K562 (cell line): ENCODE data around the gene MAN1A1. TPM values are rescaled to one million over a fixed set of nuclear protein-coding genes. Genes with fewer than 3 reads are reported as not detected.
A peak's percentile ranks its signal among the peaks of the same experiment; 100 is the strongest.

ENCODE experiments used
- ADNP ChIP-seq: fragments of 200-800 bp; sonication (Bioruptor generic); IDR thresholded peaks from 2 replicates; pipeline ENCODE4 v1.6.1; 2016; ENCODE audit warnings: missing genetic modification characterization, missing compliant biosample characterization
- AFF1 ChIP-seq, 2 experiments: fragments of 450-650 bp; IDR thresholded peaks; 2 replicates each; pipeline ENCODE4 v1.6.1; 2018; ENCODE audit warnings: mild to moderate bottlenecking in 2 of 2, low read depth in 1 of 2; ENCODE audit not compliant: partially characterized antibody in 2 of 2
- DACH1 ChIP-seq: fragments of 450-650 bp; IDR thresholded peaks from 2 replicates; pipeline ENCODE4 v1.6.1; 2018; ENCODE audit not compliant: partially characterized antibody
- GATA2 ChIP-seq: sonication (generic); formaldehyde crosslinking; IDR thresholded peaks from 2 replicates; pipeline ENCODE4 v1.4.0; 2020; ENCODE audit warnings: mild to moderate bottlenecking, missing genetic modification reagents
- LCOR ChIP-seq: sonication (generic); formaldehyde crosslinking; IDR thresholded peaks from 2 replicates; pipeline ENCODE4 v1.8.0; 2022; ENCODE audit warnings: mild to moderate bottlenecking, missing genetic modification reagents
- MED1 ChIP-seq: sonication (generic); formaldehyde crosslinking; IDR thresholded peaks from 2 replicates; pipeline ENCODE4 v1.8.1; 2023; ENCODE audit warnings: missing genetic modification reagents, borderline replicate concordance
- MLX ChIP-seq, 2 experiments: fragments of 450-650 bp in 1 of 2; sonication (generic) in 1 of 2; formaldehyde crosslinking; conservative IDR thresholded peaks; 2 replicates each; pipeline versions ENCODE4 v1.4.0 to v1.8.1; 2020 to 2022; ENCODE audit warnings: mild to moderate bottlenecking in 1 of 2, missing genetic modification reagents in 1 of 2
- NCOR1 ChIP-seq: fragments of 450-650 bp; IDR thresholded peaks from 2 replicates; pipeline ENCODE4 v1.6.1; 2016; ENCODE audit warnings: mild to moderate bottlenecking, moderate library complexity
- PHB ChIP-seq: fragments of 250-450 bp; sonication (Bioruptor Pico); IDR thresholded peaks from 2 replicates; pipeline ENCODE4 v1.5.0; 2021
- RBM17 ChIP-seq: fragments of 200-400 bp; formaldehyde crosslinking; IDR thresholded peaks from 2 replicates; pipeline ENCODE4 v1.6.1; 2017; ENCODE audit warnings: low read depth, mild to moderate bottlenecking, low read length, borderline replicate concordance
- RUNX1 ChIP-seq: sonication (generic); IDR thresholded peaks from 2 replicates; pipeline ENCODE4 v1.6.1; 2016; ENCODE audit warnings: antibody characterized with exemption, low read depth
- SETDB1 ChIP-seq: IDR thresholded peaks from one replicate; pipeline ENCODE4 v1.6.1; 2012; ENCODE audit warnings: low read length, control low read depth, inconsistent platforms
- SIN3B ChIP-seq: fragments of 450-650 bp; IDR thresholded peaks from 2 replicates; pipeline ENCODE4 v1.6.1; 2017; ENCODE audit warnings: low read depth, mild to moderate bottlenecking, moderate library complexity
- SOX6 ChIP-seq: fragments of 450-650 bp; IDR thresholded peaks from 2 replicates; pipeline ENCODE4 v1.6.1; 2014; ENCODE audit warnings: mild to moderate bottlenecking
- SRSF3 ChIP-seq: fragments of 200-400 bp; formaldehyde crosslinking; IDR thresholded peaks from 2 replicates; pipeline ENCODE4 v1.6.1; 2016; ENCODE audit warnings: mild to moderate bottlenecking, low read length, moderate library complexity; ENCODE audit not compliant: insufficient read depth
- STAT5A ChIP-seq: IDR thresholded peaks from 2 replicates; pipeline ENCODE4 v1.6.1; 2012; ENCODE audit warnings: low read length, inconsistent platforms, borderline replicate concordance
- TEAD1 ChIP-seq, 2 experiments: fragments of 450-650 bp in 1 of 2; sonication (generic) in 1 of 2; formaldehyde crosslinking; IDR thresholded peaks; 2 replicates each; pipeline versions ENCODE4 v1.4.0 to v1.8.0; 2020 to 2022; ENCODE audit warnings: mild to moderate bottlenecking in 2 of 2, missing genetic modification reagents in 1 of 2
- TGIF2 ChIP-seq: sonication (generic); formaldehyde crosslinking; IDR thresholded peaks from 2 replicates; pipeline ENCODE4 v1.8.1; 2022; ENCODE audit warnings: mild to moderate bottlenecking, missing genetic modification reagents, moderate library complexity
- XRCC5 ChIP-seq: fragments of 200-400 bp; formaldehyde crosslinking; IDR thresholded peaks from 2 replicates; pipeline ENCODE4 v1.6.1; 2017; ENCODE audit warnings: low read depth, mild to moderate bottlenecking, low read length
- ZNF217 ChIP-seq: sonication (generic); formaldehyde crosslinking; IDR thresholded peaks from 2 replicates; pipeline ENCODE4 v1.8.0; 2022; ENCODE audit warnings: mild to moderate bottlenecking, missing genetic modification reagents
- ZNF764 ChIP-seq: fragments of 250-450 bp; sonication (Bioruptor Pico); IDR thresholded peaks from 2 replicates; pipeline ENCODE4 v1.4.0; 2020; ENCODE audit warnings: low read depth, mild to moderate bottlenecking, moderate library complexity
- ZNF766 ChIP-seq: fragments of 200-800 bp; sonication (Bioruptor generic); conservative IDR thresholded peaks from 2 replicates; pipeline ENCODE4 v1.6.1; 2016; ENCODE audit warnings: missing genetic modification characterization, missing compliant biosample characterization
- polyA plus RNA-seq, 8 experiments: library from polyadenylated mRNA; depleted of rRNA in 4 of 8; stranded (reverse) in 5 of 8; unstranded in 3 of 8; fragments of >200 nt; fragmentation: Nextera tagmentation in 2 of 8; fragmentation: Illumina TruSeq in 1 of 8; extraction: Ambion mirVana in 2 of 8; extraction: Trizol in 1 of 8; gene quantifications; 2 replicates each; pipeline versions ENCODE4 v1.2.1 to v1.2.3, GENCODE V29; 2011 to 2014; ENCODE audit warnings: inconsistent platforms in 1 of 8, missing spikeins in 1 of 8
- total RNA-seq, 7 experiments: library from RNA; depleted of rRNA in 6 of 7; stranded (reverse); fragments of >200 nt in 6 of 7; fragmentation: Illumina TruSeq in 2 of 7; extraction: Trizol in 2 of 7; gene quantifications; 2 replicates each; pipeline versions ENCODE4 v1.2.1 to v1.2.3, GENCODE V29; 2011 to 2021; ENCODE audit warnings: low replicate concordance in 1 of 7
- TF ChIP-seq, protein P1 (sequence below): conservative IDR thresholded peaks from 2 replicates; pipeline ENCODE4 v1.6.1; 2011; ENCODE audit warnings: low read depth, mild to moderate bottlenecking, low read length; ENCODE audit not compliant: control insufficient read depth

MAN1A1 gene
- total and polyA plus RNA-seq, 9 of the 15 experiments (the other 6 are each of a cell fraction or from before 2014, with no cell fraction given) = 24.5 to 78.4 (median 59.7) TPM

DNA sequence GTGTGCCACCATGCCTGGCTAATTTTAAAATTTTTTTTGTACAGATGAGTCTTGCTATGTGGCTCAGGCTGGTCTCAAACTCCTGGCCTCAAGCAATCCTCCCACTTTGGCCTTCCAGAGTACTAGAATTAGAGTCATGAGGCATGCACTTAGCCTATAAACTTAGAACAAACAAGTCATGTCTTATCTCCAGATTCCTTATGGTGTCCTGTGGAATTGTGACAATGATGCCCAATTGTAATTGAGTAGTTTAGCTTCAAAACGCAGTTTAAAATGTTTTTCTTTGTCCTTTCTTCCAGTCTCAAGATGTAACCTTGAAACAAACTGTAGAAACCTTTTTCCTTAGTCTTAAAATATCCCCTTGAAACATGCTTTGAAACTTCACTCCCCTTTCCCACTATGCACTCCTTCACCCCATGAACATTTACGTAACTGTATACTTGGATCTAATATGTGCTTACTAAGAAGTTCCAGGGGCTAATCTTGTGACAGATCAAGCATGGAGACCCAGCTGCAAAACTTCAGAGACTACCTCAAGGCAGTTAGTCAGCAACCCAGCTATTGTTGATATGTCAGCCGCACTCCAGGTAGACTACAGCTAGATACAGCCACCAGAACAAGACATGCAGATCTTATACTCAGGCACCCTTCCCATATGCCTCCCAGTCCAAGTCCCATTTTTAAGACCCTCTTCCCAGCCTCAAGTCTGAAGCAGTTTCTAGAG is 46.2 kb downstream of the MAN1A1 start (continued):
- no peak for TF ChIP-seq SRSF3
- TF ChIP-seq LCOR (CRISPR knock-in tag) = 0 out of 2 replicates have a peak, but pooled peaks have one; percentile 28
- TF ChIP-seq XRCC5 = no peak
- peak; percentile 74 for TF ChIP-seq SOX6
- TF ChIP-seq SIN3B = no peak
- no peak for TF ChIP-seq PHB (CRISPR knock-in tag)
- peak; percentile 46; the same call in 1 of the 2 replicates for TF ChIP-seq GATA2 (CRISPR knock-in tag)
- TF ChIP-seq STAT5A = peak; percentile 16; the same call in 1 of the 2 replicates
- peak; percentile 48 for TF ChIP-seq NCOR1
- no peak for TF ChIP-seq MED1 (CRISPR knock-in tag)
- TF ChIP-seq ZNF766 (CRISPR knock-in tag) = 0 out of 2 replicates have a peak, but pooled peaks have one; percentile 53
- no peak for TF ChIP-seq RUNX1
- TF ChIP-seq TGIF2 (CRISPR knock-in tag) = no peak
- no peak for TF ChIP-seq MLX (CRISPR knock-in tag; conservative IDR thresholded peaks at IDR 0.05)
- TF ChIP-seq, protein P1, sequence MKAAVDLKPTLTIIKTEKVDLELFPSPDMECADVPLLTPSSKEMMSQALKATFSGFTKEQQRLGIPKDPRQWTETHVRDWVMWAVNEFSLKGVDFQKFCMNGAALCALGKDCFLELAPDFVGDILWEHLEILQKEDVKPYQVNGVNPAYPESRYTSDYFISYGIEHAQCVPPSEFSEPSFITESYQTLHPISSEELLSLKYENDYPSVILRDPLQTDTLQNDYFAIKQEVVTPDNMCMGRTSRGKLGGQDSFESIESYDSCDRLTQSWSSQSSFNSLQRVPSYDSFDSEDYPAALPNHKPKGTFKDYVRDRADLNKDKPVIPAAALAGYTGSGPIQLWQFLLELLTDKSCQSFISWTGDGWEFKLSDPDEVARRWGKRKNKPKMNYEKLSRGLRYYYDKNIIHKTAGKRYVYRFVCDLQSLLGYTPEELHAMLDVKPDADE = no peak
- TF ChIP-seq TEAD1 (CRISPR knock-in tag; IDR thresholded peaks at IDR 0.05) = 0 out of 4 replicates have a peak, but pooled peaks of 1 of the 2 experiments have one; percentile 21
- no peak for TF ChIP-seq ZNF764 (CRISPR knock-in tag)
- 0 out of 2 replicates have a peak, but pooled peaks have one; percentile 34 for TF ChIP-seq ADNP (tag)
- TF ChIP-seq SETDB1 = no peak
- TF ChIP-seq ZNF217 (CRISPR knock-in tag) = no peak
- TF ChIP-seq DACH1 = peak; percentile 15
- no peak for TF ChIP-seq RBM17
- peak in 1 of 2 experiments; percentile 12 for TF ChIP-seq AFF1 (IDR thresholded peaks at IDR 0.05; ENCODE audit: low read depth in 1 of 2, partially characterized antibody in 2 of 2)
